ENCODE results near the gene ZNF557.
"Not testable (repeated sequence)": the region's sequence is repeated elsewhere in the genome, so short reads cannot be mapped to it uniquely, and the experiment has no call there.

GRCh38 chr19:7041563-7041962, 27.9 kb upstream of the ZNF557 start:
- not testable (repeated sequence) for TF ChIP-seq EP300 (IDR thresholded peaks at IDR 0.05; ENCODE audit: low read depth); CTCF (IDR thresholded peaks at IDR 0.05); POLR2A (IDR thresholded peaks at IDR 0.05); POLR2AphosphoS5 (IDR thresholded peaks at IDR 0.05)
